DLD1 (cell line): ENCODE results near the gene SND1.

Source experiments
- in situ Hi-C: cut with HindIII; loops from 2 replicates; pipeline ENCODE4 v1.10.0; 2017; ENCODE audit warnings: low sequenced_read_pairs

Gene SND1

GRCh38 chr7:127918130-127918529 is 266.1 kb downstream of the SND1 start:
- in situ Hi-C loops, result no loop called here

GRCh38 chr7:127920787-127921438 is 268.9 kb downstream of the SND1 start:
- in situ Hi-C loops, result no loop called here

- in situ Hi-C loops, result no loop called here
Measured at GRCh38 chr7:127922656-127923055, 270.7 kb downstream of the SND1 start.

GRCh38 chr7:127924874-127925273 is 272.9 kb downstream of the SND1 start:
- in situ Hi-C loops, result no loop called here

- in situ Hi-C loops, result no loop called here
Measured at GRCh38 chr7:127927348-127927696, 275.3 kb downstream of the SND1 start.

GRCh38 chr7:127928222-127928621 is 276.2 kb downstream of the SND1 start:
- in situ Hi-C loops, result no loop called here

- in situ Hi-C loops, result no loop called here
Measured at GRCh38 chr7:127928852-127929251, 276.9 kb downstream of the SND1 start.

GRCh38 chr7:127930341-127931328 is 278.6 kb downstream of the SND1 start:
- in situ Hi-C loops, result no loop called here

GRCh38 chr7:127932076-127932475 is 280.1 kb downstream of the SND1 start:
- in situ Hi-C loops, result no loop called here

GRCh38 chr7:127932496-127932895 is 280.5 kb downstream of the SND1 start:
- in situ Hi-C loops, result no loop called here

GRCh38 chr7:127933146-127933545 is 281.2 kb downstream of the SND1 start:
- in situ Hi-C loops, result no loop called here

- in situ Hi-C loops, result no loop called here
Measured at GRCh38 chr7:127934711-127935110, 282.7 kb downstream of the SND1 start.

- in situ Hi-C loops, result no loop called here
Measured at GRCh38 chr7:127935847-127936376, 283.9 kb downstream of the SND1 start.

GRCh38 chr7:127937066-127937680 is 285.2 kb downstream of the SND1 start:
- in situ Hi-C loops, result no loop called here

- in situ Hi-C loops, result no loop called here
Measured at GRCh38 chr7:127938588-127938987, 286.6 kb downstream of the SND1 start.

GRCh38 chr7:127940381-127941160 is 288.6 kb downstream of the SND1 start:
- in situ Hi-C loops, result no loop called here

GRCh38 chr7:127941476-127942210 is 289.6 kb downstream of the SND1 start:
- in situ Hi-C loops, result no loop called here

- in situ Hi-C loops, result no loop called here
Measured at GRCh38 chr7:127943541-127944521, 291.8 kb downstream of the SND1 start.

GRCh38 chr7:127946111-127946510 is 294.1 kb downstream of the SND1 start:
- in situ Hi-C loops, result no loop called here
